GM21367 (cell line): ENCODE measurements around the gene CREB1.

Experiments used
- ATAC-seq: cut with Tn5 transposase; IDR thresholded peaks from one replicate; pipeline ENCODE4 v1.9.1; 2021; ENCODE audit not compliant: unreplicated experiment

CREB1 gene

DNA sequence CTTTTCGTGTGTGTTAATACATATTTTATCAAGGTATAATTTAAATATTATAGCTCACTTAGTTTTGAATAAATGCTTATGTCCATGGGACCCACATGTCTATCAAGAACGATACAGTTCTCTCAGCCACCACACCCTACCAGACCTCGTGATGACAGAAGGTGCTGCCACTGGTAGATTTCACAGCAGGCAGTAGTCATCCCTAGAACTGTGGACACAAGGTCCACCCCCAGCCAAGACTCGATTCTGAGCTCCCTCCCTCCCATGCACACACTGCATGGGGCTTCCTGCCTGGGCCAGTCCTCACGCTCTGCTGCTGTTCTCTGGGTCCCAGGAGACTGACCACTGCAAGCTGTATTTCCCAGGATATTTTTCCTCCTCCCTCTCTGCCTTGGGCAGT is 26.5 kb upstream of the CREB1 start:
- peak; percentile 48 for ATAC-seq

DNA sequence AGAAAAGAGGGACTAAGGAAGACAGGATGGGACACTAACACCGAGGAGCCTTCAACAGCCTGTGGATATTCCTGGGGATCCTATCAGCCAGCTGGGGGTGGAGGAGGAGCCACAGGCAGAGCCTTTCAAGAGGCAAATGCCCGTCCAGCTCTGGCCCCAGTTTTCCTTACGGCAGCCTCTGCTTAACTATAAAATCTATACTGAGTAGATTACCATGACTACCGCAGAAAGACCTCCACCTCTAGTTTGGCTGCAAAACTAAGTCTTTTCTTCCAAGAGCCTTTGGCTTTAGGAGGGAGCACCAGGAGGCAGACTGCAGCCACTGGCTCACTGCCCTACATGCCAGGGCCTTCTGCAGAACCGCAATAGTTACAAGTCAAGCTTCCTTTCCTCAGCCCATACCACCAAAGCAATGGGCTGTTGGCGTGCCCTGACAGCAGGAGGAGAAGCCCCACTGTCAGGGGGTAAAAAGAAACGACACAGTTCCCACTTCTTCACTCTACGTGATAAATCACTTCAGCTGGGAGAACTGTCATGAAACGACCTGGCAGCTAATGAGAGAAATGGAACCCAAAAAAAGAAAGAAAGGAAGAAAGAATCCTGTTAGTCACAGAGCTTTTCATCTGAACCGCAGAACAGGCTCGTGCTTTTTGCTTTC is 25.1 kb upstream of the CREB1 start:
- ATAC-seq, result no peak

DNA sequence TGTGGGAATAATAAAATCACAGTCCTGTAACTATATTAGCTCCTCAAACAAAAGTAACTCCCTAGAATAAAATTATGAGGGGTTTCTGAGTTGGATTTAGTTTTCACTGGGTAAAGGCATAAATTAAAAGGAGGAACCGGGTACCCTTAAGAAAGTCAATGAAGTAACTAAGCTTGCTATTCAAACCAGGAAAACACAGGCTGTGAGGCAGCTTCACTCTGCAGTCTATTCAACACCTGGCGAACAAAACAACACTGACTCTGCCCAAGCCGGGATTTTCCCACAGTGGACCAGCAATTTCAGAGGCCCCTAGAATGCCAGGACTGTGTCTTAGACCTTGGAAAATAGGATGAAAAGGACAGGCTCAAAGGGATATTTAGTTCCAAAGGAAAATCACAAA is 24.6 kb upstream of the CREB1 start:
- no peak for ATAC-seq

DNA sequence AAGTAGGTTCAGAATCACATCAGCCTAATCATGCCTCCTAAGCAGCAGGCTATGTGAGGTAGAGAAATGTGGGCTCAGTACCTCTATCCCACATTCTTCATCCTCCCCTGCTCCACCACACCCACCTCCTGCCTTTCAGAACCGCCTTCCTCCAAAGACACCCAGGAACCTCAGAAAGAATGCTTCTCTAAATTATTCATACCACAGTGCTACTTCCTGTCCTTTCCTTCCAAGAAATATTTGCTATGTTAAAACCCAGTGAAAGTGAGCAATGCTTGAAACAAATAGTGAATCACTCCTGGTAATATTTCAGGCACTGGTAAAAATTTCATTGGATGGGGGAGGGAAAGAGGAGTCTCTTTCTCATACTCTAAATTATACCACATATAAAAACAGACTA is 24.0 kb upstream of the CREB1 start:
- no peak for ATAC-seq

DNA sequence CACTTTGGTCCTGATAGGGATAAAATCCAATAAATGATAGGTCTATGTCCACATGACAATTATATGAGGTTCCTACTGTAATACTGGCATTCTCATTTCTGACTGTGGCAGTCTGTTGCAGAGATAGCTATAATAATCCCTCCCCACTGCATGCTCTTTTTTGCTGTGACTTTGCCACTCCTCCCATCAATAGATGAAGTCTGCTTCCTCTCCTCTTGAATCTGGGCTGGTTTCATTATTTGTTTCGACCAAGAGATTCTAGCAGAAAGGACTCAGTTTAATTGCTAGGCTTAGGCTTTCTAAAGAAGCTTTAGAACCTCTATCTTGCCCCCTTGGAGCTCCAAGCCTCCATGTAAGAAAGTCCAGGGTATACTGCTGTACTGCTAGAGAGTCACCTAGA is 23.3 kb upstream of the CREB1 start:
- ATAC-seq, result no peak

DNA sequence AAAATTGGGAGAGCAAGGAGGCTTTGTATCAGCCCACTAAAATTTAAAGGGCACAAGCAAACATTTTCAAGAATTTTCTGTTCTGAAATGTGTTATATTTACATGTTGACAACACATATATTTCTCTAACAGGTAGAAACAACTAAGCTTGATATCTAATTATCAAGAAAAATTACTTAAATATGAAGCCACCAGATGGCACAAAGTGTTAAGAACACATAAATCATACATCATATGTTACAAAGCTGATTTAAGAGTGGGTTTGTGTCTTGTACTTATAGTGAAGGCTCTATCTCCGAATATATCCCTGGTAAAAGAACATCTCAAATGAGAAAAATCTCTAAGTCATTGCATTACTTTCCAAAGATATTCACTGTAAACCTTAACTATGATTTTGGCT is 19.6 kb upstream of the CREB1 start:
- ATAC-seq, result no peak

DNA sequence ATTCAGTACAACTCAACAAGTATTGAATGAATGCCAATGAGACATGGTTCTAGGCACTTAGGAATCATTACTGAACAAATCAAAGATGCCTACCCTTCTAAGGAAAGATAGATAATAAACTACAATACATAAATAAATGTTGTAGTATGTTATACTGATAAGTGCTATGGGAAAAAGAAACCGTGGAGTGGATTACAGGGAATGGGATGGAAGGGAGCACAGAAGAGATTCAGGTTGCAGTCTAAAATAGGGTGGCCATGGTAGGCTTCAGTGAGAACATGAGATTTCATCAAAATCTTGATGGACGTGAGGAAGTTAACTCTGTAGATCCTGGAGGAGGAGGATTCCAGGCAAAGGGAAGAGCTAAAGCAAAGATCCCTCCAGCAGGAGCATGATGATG is 17.9 kb upstream of the CREB1 start:
- ATAC-seq, result no peak

DNA sequence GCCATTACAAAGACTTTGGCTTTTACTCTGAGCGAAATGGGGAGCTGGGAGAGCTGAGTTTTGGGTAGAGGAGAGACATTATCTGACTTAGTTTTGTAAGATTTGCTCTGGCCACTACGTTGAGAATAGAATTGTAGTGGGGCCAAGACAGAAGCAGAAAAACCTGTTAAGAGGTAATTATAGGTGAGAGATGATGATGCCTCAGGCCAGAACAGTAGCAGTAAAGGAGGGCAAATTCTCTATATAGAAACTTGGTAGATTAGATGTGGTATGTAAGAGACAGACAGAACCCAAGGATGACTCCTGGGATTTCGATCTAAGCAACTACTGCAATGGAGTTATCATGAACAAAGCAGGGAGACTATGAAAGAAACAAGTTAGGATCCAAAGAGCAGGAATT is 17.4 kb upstream of the CREB1 start:
- no peak for ATAC-seq

DNA sequence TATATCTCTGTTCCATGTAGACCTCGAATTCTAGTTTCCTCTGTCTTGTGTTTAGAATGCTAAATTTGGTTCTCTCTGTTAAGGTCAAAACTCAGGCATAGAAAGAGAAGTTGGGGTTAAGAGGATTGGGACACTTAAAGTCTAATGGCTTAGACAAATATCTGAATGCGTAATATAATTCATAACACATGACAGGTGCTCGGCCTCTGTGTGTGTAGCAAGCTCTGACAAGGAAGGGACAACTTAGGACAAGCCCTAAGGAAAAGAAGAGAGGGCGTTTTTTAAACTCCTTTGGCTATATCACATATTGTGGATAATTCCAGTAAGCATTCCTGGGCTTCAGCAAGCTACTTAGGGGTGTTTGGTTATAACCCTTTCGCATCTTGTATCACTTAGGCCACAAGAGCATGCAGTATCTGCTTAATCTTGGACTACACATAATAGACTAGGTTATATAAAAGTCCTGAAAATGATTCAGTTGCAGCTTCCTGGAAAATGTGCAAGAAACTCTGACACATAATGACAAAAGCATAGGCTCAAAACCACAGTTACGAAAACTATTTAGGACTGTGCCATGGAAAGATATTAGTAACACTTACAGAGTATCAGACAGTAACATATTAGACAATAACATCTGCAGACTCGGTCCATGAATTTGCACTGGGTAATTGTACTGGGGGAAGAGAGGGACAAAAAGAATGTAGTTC is 16.1 kb upstream of the CREB1 start:
- no peak for ATAC-seq

DNA sequence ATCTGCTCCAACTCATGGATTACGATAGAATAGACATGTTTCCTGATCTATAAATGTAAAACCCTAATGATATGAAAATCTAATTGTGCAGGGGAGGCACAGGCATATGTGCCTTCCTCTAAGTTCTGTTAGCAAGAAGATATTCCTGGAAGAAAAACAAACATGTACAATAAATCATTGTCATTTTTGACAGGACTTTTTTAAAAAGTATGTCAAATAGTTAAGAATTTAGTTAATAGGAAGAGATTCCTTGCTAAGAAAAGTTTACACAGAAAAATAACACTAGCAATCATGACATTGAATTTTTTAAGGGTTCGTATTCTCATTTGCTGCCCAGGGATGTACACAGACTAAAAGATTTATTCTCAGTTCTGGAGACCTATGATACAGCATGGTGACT is 15.3 kb upstream of the CREB1 start:
- no peak for ATAC-seq

DNA sequence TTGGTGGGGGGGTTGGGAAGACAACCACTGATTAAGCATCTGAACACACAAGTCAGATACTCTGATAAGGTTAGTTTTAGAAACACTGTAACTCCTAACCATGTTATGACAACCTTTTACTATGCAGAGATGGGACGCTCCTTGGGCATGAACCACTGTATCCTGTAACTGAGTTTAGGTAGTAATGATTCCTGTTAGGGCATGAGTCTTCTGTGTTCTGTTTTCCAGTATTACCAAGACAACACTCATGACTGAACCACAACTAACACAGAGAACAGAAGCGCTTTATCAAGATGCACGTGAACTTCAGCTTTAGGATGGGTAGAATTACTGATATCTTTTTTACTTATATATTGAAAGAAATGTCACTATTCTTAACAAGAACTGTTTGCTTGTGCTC is 14.1 kb upstream of the CREB1 start:
- ATAC-seq, result no peak

DNA sequence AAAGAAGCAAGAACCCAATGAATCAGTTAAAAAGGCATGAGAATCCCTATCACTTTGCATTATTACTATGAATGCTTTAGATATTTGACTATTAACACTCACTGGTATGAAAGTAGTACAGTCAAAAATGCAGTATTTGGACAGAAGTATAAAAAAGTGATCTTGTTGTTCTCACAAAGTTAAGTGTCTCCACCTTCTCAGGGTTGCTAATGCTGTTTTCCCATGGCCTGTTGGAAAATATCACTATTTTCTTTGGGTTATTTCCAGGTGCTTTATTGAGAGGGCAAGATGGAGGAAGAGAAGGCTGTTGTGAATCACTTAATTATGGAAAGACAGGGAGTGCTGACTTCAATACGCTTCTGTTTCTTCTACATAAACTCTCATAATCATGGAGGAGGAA is 13.6 kb upstream of the CREB1 start:
- no peak for ATAC-seq

DNA sequence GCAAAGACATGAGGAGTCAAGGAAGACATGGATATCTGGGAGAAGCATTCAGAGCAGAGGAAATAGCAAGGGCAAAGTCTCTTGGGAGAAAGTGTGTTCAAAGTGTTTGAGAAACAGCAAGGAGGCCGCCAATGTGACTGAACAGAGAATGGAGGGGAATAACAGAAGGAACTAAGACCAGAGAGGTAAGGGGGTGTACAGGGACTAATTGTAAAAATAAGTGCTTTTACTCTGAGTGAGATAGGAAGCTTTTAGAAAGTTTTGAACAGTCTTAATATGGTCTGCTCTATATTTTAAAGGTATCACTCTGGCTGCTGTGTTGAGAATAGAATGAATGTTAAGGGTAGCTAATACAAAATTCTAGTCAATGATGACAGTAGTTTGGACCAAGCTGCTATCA is 6.8 kb upstream of the CREB1 start:
- no peak for ATAC-seq

DNA sequence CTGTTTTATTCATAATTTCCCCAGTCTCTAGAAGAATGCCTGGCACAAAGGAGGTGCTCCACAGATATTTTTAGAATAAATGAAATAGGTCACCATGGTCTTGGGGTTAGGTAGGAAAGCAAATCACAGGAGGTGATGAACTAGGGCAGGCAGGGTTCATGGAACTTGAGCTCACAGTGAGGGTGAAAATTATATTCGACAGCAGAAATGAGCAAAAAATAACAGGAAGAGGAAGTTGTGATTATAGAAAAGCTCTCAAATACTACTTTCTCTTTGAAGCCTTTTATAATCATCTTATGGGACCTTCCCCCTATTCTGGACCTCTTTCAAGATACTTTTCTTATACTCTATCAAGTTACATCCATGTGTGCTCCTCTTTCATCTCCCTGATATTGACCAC is 4.5 kb upstream of the CREB1 start:
- no peak for ATAC-seq

DNA sequence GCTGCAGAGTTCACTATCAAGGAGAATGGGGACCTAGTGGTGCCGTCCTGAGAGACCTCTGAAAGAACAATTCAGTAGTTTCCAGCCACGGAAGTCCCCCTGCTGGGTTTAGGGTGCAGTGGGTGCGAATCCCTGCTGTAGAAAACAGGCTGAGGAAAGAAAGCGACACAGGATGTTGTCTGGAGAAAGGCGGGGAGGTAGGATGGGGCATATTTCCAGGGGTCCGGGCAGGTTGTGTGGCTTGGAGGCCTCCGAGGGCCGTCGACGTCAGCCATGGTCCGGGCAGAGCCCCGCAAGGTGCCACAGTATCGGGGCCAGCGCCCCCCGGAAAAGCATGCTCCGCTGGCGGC is 807 bp upstream of the CREB1 start:
- peak; percentile 12 for ATAC-seq

DNA sequence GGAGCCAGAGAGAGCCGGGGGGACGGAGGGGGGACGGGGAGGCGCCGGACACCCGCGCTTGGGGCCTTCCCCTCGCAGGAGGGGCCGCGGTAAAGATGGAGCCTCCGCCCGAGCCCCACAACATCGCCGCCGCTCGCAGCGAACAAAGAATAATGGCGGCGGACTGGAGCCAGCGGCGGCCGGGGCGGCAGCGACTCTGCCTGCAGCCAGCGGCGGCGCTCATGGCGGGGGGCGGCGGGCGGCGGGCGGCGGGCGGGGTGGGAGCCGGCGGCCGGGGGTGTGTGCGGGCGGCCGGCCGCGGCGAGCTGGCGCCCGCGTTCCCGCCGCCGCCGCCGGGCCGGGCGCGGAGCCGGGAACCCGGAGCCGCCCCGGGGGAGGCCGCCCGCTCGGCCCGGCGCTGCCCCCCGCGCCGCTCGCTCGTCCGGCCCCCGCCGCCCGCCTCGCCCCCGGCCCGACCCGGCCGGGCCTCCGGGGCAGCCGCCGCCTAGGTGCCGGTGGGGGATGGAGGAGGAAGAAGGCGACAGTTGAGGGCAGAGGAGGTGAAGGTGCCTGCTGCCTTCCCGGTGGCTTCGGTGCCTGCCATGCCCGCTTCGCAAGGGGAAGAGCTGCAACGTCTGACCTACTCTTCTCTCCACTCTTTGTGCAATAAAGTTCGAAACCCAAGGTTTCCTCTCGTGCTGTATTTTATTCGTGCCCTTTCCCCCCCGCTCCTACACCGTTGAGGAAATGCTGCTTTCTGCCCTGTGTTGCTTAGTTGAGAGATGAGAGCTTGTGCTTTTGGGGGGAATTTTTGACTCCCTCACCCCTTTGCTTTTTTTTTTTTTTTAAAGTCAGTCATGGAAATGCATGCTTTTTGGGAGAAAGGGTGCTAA is 634 bp downstream of the CREB1 start:
- peak; percentile 0 for ATAC-seq

DNA sequence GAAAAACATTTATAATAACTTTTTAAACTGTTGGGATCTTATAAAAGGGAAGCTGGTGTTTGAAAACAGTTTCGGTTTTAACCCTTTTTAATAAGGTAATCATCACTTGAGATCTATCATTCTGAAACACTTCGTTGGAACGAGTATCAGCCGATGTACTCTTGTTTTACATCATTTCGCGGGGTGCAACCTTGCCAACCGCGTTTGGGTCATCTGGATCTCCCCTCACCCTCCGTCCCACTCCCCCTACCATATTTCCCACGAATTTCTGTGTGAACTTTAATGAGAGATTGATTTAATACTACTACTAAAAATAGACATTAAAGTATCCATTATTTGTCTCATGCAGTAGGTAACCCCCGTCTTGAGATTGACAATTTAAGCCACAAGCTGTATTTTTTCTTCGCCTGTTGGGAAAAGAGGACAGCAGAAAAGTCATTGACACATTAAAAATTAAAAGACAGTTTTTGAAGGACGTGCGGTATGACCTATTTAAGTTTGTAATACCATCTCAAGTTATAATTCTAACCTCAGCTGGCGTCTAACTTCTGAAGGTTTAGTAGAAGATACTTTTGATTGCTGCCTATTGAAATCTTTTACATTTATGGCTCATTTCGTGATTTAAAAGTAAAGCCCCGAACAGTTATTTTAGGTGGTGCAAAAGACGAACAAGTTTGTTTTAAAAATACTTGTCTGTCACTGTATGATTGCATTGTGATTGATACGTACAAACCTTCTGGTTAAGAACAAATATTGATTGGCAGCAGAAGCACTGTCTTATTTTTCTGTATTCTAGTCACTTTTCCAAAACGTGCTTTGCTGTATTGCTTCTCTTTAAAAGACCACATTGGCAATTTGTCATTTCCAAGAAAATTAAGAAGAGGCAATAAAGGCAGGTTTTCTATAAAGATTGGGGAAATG is 1.5 kb downstream of the CREB1 start:
- no peak for ATAC-seq

DNA sequence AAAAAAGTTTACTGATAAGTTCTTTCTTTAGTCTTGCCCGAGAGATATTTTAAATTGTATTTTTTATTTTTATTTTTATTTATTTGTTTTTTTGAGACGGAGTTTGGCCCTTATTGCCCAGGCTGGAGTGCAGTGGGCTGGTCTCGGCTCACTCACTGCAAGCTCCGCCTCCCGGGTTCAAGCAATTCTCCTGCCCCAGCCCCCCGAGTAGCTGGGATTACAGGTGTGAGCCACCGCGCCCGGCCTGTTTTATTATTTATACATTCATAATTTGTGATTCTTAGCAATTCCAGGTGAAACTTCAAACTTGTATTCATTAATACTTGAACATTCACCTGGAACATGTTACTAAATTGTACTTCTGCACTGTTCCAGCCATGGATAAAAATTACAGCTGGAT is 2.9 kb downstream of the CREB1 start:
- ATAC-seq, result no peak

DNA sequence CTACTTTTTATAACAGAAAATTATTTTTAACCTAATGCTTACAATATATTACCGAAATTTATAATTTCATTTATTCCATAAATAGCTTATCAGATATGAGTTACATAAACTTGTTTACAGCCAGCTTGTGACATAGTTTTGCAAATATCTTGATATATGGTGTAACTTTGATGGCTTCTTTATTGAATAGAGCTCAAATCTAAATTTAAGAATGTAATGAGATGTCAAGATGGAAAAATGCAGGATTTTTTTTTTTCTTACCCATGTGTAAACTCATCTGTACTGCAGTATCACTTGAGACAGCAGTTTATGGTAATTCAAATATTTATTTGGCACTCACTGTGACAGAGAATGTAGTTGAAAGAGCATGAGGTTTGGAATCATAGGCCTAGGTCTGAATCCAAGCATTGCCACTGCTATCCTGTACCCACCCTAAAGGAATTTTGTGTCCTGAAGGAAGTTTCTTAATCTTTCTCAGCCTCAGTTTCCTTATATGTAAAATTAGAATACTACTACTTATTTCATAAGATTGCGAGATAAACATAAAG is 3.8 kb downstream of the CREB1 start:
- ATAC-seq, result no peak

DNA sequence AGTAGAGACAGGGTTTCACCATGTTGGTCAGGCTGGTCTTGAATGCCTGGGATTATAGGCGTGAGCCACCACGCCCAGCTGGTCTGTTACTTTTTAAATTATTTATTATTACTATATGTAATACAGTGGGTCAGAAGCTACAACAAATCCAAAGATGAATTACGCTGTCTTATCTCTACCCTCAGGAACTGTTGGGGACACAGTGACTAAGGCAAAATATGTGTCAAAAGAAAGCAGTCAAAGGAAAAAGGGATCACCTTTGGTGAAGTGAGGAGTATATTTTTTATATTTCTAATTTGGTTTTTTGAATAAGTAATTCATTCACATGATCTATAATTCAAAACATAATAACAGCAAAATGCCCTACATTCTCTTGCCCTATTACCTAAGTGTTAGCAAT is 4.7 kb downstream of the CREB1 start:
- no peak for ATAC-seq

DNA sequence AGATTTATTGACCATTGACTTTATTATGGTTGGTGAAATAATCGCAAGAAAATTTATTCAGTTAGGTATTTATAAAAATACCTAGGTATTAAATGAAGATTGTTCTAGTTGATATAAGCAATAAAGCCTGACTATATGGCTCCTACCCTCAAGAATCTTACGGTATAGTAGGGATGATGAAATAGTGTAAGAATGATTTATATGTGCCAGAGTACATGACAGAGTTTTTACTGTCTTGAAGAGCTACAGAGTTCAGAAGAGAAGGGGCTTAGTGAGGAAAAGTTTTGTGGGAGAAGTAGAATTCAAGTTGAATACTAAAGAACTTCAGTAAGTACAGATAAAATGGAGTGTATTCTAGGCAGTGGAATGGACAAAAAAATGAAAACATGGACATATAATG is 9.7 kb downstream of the CREB1 start:
- no peak for ATAC-seq
